ENCODE data around the gene INSYN2B.

INSYN2B gene

DNA sequence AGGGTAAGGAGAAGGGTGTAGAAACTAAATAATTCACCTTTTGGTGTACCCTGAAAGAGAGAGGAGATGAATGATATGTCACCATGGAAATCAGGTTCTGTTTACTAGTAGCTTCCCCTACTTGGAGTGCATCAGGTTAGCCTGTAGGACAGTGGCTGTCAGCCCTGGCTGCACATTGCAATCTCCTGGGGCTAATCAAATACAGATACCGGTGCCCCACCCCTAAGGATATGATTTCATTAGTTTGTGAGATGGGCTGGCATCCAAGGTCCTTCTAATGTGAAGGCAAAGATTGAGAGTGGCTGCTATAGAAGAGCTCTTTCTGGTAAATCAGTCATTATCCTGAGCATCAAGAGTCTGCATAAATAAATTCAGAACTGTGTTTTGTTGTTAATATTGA, 47.2 kb downstream of the INSYN2B start:
- no peak for DNase-seq (ENCODE audit: low read depth)

DNA sequence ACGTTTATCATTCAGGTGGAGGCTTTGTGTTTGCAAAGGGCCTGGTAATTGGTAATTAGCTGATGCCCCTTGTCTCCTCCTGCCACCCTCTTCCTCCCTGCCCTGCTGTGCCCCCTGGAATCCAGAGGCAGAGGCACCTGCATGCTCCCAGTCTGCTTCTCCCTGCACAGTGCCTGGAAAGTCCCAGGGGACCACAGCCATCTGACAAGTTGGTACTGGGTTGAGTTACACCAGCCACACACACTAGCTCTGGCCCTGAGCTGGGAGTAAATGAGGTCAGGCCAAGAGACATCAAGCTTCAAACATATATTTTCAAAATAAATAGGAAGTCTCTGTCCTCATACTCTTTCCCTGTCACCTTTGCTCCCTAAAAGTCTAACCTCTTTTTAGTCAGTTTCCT, 56.3 kb downstream of the INSYN2B start:
- no peak for DNase-seq (ENCODE audit: low read depth)

DNA sequence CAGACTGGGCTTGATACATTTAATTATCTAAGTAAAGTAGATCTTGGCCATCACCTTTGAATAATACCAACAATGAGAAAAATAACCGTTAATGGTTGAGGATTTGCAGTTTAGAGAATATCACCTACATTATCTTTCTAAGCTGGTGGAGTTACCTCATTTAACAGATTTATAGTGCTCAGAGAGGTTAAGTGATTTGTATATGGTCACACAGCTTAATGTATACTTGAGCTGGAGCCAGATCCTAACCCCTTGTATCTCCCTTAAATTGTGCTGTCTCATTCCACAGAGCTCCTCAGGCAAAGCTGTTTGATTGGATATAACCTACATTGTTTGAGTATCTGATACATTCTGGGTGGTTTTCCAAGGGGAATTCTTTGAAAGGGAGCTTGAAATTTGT, 57.8 kb downstream of the INSYN2B start:
- DNase-seq (ENCODE audit: low read depth) = no peak

DNA sequence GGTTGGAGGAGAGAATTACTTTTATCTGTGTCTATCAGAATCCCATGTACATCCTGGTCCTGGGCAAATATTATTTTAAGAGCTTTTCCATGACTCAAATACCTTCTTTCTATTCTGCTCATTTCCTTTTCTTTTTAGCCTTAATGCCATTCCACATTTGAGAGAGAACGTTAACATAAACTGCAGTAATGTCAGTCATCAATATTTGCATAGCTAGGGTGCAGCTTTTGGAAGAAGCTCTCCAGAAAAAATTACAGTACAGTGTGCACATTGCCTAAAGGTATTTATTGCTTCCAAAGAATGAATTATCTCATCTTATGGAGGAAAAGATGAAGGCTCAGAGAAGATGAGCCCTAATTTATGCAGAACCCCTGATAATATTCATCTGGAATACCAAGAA, 58.3 kb downstream of the INSYN2B start:
- DNase-seq (ENCODE audit: low read depth) = no peak

DNA sequence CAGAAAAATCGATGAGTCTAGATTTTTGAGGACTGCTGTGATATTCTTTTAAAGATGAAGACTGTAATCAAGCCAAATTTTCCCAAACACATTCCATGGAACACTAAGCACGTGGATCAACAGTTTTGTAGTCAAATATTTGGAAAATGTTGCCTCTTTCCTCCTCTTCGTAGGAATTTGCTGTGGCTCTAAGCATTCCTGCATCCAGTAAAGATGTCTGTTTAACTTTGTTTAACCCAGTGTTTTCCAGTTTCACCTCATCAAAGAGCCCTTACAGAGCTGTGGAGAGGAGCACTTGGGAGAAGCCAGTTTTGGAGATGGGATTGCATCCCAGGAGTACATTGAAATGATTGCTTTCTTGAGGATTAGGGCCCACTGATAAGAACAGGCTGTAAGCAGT, 58.9 kb downstream of the INSYN2B start:
- no peak for DNase-seq (ENCODE audit: low read depth)

DNA sequence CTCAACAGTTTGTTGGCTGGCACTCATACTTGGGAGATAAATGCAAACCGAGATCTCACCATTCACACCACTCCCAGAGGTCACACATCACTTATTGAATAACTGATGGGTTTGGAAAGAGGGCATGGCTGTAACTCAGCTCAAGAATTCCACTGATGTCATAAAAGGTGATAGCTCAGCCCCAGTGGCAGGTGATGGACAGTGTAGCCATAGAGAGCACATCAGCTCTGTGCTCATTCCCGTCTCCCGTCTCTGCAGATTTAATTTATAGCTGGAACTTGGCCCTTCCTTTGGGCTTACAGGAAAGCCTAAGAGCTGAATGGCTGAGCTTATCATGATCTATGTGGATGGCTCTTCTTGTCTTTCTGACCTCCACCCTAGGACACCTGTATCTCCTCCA, 59.8 kb downstream of the INSYN2B start:
- no peak for DNase-seq (ENCODE audit: low read depth)

DNA sequence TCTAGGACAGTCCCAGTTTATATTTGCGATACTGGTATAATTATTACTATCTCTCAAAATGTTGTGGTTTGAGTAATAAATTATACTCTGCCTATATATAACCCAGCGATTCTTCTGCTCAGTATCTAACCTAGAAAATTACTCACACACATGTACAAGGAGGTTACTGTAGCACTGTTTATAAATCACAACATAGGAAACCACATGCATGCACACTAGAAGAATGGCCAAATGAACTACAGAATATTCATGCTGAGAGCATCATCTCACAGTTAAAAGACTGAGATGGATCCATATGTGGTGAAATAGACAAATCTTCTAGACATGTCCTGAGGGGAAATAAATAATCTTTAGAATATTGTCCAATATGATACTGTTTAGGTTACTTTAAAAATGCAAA, 62.1 kb downstream of the INSYN2B start:
- DNase-seq (ENCODE audit: low read depth) = no peak

DNA sequence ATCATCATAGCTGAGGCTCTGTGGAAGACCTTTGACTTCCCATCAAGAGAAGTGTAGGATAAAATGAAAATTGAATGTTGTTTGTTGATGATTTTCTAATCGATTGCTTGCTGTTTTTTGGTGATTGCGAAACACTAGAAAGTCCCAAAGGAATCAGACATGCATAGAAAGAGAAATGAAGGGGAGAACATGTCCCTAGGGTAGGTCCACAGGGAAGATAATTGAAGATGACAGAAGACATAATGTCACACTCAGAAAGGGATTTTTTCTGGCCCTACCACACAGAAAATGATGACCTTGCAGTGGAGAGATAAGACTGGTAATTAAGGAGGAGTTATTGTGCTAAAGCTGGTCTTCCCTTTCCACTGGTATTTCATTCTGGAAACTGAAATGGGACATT, 62.8 kb downstream of the INSYN2B start:
- DNase-seq (ENCODE audit: low read depth) = no peak

DNA sequence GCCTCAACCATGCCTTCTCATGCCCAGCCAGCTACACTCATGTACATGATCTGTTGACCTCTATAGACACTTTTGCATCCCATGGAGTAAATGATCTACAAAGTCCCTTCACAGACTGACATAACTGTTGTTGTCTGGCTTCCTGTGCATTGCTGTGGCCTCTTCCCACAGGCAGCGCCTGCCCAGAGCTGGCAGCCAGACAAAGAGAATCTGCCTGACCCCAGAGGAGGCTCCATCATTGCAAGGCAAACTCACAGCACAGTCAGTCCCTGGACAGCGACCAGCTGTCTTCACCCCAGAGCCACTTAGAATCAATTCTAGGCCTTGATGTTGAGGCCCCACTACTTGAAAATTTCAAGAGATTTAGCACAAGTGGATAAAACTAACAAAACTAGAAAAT, 65.5 kb downstream of the INSYN2B start:
- DNase-seq (ENCODE audit: low read depth) = no peak

DNA sequence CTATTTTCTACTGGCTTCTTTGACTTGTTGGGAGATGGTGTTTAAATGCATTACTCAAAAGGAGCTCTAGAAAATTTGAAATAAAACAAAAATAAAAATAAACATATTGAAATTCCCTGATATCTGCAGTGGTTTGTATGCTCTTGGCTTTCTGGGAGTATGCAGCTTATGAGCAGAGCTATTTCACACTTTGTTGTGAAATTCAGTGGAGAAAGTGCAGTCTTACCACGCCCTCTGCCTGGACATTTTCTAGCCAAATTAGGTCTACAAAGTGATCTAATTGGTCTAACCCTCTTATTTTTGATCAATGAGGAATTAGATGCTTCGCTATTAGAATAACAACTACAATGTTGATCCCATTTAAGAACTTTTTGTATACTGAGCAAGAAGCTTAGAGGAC, 66.8 kb downstream of the INSYN2B start:
- DNase-seq (ENCODE audit: low read depth) = no peak

DNA sequence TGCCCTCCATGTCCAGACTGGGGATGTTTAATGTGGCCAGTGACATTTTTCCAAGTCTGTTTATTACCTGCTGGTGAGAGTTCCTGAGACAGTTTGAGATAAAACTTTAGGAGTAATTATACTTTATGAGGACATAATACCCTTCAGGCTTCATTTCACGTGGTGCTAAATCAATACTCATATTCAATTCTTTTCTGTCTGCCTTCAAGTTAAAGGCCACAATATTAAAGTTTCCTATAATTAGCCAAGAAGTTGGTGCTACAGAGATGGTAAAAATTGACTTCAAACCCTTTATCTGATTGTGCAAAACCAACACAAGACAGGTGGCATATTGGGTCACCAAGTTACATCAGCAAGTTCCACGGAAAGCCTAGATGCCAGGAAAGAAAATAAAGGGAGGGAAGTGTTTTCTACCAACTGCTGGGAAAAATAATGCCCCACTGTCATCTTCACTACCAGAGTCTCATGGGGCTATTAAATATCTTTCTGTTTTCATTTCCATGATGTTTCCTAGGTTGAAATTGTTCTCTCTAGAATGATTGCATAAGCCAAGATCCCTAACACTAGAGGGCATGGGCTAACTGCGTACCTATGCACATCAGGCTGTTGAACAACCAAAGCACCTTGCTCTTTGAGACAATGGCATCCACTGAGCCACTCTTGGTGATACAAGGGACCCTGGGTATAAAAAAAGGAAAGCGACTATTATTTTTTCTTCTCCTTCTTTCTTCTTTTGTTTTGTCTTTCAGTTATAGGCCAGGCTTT, 68.7 kb downstream of the INSYN2B start:
- DNase-seq (ENCODE audit: low read depth) = no peak

DNA sequence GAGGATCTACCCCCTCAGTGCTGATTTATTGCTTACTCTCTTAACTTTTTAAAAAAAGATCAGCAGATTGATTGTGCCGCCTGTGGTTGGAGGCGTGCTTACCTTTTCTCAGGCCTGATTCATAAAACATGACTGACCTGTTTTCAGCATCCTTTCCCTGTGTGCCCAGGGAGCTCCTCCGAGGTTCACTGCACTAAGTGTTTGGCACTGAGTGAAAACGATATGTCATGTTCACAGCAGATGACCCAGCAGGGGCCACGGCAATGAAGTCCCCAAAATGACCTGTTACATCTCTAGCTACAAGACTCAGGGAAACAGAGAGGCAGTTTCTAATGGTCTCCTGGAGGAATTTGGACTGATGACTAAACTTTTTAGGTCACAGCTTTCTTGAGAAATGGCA, 69.9 kb downstream of the INSYN2B start:
- DNase-seq (ENCODE audit: low read depth) = no peak

DNA sequence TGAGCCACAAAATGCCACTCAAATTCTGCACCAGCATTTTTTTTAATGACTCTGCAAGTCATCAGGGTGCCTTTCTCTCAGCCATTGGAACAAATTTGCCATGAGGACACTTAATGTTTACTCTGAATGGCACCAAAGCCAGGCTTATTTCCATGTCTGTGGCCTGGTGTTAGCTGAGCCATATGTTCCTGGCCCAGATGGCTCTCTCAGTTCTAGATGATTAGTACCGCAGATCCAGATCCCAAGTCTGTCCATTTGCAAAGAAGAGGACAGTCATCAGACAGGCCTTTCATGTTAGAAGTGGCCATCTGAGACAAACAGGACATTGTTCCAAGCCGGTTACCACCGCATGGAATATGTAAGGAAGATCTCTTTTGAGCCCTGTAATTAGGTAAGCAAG, 70.3 kb downstream of the INSYN2B start:
- DNase-seq (ENCODE audit: low read depth) = no peak

DNA sequence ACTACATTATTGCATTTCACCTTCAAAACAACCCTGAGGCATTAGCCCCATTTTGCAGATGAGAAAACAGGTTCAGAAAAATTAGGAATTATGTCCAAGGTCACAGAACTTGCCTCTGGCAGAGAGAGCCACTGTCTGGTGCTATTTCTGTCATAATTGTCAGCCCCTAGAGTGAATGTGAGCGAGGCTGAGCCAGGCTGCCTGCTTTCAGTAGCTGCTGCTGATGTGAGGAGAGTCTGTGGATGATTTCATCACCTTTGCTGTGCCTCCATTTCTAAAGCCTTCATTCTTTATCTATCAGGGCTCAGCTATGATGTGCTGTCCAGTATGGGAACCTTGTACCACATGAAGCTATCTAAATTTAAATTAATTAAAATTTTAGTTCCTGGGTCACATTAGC, 71.4 kb downstream of the INSYN2B start:
- no peak for DNase-seq (ENCODE audit: low read depth)

DNA sequence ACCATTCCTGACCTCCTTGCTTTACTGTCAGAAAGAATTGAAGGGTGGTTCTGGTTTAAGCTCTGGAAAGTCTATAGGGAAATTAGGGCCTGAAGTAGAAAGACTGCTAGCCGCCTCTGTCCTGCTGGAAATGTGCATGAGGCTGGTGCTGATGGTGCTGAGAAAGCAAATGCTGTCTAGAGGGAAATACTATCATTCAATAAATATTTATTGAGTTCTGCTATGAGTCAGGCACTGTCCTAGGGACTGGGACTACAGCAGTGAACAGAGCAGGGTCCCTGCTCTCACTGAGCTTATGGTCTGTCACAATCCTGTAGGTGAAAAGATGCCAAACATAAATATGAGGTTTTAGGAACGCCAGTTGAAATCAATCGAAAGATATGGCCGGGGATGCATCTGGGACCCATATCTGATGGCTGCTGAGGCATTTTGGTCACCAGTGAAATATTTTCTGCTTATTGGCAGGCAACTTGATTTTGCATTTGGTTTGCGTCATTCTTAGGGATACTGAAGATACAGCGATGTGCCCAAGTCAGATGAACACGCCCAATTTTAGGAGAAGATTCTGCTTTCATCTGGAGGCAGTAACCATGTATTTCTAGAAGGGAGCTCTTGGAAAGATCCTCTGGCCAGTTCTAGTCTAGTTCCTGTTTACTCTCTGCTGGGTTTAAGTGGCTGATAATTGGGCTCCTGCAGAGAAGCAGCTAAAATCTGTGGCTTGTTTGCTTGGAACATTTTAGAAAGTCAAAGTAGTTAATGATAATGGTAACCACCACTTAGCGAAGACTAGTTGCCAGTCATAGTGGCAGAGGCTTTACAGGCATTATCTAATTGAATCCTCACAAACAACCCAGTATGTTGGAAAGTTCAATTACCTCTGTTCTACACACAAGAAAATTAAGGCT, 73.3 kb downstream of the INSYN2B start:
- DNase-seq (ENCODE audit: low read depth) = no peak

DNA sequence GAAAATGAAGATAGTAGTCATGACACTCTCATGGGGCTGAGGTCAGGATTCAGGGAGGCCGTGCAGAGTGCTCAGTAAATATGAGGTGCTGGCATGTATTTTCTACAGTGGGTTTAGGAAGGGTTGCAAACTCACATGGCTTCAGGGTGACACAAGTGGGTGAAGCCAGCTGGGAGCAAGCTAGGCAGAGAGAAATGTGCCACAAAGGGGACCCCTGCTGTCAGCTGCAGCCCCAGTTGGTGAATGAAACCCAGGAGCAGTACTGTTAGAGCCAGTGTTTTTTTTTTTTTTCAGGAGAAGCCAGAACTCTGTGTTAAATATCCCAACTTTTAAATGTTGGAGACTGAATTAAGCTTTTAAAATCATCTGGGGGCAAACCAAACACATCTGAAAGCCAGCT, 75.3 kb downstream of the INSYN2B start:
- DNase-seq (ENCODE audit: low read depth) = no peak

DNA sequence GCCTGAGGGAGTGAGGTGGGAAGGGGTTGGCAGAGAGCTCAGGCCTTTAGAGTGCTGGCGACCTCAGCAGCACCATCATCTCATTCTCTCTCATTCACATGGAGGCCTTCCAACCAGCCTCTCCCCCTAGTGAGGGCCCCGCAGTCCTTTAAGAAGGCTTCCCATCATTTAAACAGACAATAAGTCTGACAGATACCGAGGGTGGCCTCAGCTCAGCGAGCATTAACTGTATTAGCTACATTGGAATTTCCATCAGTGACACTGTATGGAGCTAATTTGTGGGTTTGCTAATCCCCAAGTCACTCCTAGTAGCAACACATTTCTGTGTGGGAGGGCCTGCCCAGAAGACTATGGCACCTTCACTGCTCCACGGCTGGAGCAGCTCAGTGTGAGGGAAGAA, 75.8 kb downstream of the INSYN2B start:
- DNase-seq (ENCODE audit: low read depth) = no peak

DNA sequence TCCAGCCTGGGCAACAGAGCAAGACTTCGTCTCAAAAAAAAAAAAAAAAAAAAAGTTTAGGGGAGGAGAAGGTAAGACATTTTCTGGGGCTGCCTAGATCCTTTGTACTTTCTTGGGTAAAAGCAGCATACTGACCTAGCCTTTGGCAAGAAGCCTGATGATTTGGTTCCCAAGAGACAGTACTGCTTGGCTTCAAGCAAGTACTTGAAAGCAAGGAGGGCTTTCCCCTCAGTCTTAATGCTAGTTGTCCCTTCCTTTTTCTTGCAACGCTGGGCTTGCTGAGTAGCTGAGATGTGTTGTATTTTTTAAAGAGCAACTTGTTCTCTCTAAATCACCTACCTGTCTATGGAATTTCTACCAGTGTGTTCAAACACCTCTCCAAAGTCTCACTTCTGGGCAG, 76.2 kb downstream of the INSYN2B start:
- no peak for DNase-seq (ENCODE audit: low read depth)

DNA sequence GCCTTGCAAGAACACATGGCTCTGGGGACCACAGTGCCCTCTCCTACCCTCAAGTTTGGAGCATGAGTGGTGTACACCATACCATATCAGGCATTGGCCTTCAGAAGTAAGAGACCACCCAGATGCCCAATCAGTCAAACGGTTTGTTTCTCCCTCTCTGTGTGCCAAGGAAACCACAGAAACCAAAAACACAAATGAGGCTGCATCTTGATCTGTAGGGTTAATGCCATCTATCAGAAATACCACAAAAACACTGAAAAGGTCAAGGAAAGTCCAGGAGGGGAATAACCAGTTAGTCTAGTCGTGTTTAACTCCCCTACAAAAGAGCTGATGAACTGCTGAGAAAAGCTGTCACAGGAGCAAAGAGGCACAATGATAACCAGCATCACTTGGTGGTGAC, 78.4 kb downstream of the INSYN2B start:
- no peak for DNase-seq (ENCODE audit: low read depth)

DNA sequence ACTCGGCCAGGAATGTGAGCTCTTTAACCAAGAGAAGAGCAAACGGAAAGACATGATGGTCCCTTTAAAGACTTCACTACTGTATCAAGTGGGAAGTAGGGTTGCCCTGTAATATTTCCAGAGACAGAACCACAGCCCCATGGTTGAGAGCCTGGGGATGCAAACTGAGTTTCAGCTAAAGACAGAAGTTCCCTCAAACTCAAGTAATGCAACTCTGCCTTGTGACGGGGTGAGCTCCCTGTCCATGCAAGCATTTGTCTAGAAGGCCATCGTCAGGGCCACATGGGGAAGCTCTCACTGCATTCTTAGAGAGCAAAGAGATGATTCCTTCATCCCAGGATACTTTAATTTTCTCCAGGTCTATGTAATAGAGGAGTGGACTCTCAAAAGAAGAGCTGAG, 82.8 kb downstream of the INSYN2B start:
- no peak for DNase-seq (ENCODE audit: low read depth)

DNA sequence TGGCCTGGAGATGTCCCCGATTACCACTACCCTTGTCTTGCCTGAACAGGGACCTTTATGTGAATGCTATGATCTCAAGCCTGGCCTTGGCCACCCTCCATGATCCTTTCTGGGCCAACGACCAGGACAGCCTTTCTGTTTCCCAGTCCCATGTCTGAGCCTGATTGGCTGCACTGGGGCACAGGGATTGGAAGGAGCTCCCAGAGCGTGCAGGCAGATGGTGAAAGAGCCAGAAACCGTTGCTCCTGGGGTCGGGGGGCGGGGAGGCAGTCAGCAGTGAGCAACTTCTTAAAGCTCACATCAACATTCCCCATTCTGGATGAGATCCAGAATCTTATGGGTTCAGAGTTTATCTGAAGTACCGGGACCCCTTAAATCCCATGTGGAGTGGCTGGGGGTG, 84.4 kb downstream of the INSYN2B start:
- DNase-seq (ENCODE audit: low read depth) = no peak

DNA sequence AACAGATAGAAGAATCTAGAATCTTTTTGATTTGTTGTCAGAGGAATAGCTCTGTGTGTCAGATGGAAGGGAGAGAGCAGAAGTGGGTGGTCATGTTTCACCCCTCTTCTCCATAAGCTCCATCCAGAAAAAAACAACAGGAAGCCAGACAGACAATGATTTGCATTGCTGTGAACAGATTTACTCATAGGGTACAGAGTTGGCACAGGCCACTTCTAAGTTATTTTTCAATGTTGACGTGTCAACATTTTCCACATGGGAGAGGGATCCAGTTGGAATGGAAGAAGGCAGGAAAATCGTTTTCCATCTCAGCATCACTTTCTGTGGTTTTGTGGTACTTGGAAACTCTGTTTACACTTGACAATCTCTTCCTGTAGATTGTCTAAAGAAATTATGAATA, 86.7 kb downstream of the INSYN2B start:
- no peak for DNase-seq (ENCODE audit: low read depth)

DNA sequence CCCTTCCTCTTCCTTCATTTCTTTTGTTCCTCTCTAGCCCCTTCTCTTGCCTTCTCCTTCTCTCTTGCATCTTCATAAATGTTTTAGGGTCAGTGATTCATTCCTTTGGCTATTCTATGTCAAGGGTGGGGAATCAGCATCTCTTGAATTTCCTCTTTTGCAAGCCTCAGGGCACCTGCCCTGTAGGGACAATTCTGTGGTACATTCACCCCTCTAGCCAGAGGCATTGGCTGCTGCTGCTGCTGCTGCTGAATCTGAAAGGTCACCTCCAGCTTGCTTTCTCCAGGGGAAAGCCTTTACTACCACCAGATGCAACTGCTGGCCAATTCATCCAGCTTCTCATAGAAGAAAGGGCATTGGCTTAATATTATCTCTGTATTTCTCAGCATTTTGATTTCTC, 87.3 kb downstream of the INSYN2B start:
- no peak for DNase-seq (ENCODE audit: low read depth)

DNA sequence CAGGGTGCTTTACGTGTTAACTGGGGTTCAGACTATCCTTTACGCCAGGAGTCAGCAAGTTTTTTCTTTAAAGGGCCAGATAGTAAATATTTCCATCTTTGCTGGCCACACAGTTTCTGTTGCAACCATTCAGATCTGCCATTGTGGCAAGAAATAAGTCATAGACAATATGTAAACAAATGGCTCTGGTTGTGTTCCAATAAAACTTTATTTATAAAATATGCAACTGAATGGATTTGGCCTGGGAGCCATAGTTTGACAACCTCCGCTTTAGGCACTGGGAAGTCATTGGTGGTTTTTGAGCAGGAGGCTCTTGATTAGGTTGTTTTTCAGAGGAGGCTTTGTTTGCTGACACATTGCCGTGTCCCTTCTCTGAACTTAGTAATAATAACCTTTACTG, 90.7 kb downstream of the INSYN2B start:
- DNase-seq (ENCODE audit: low read depth) = no peak

All from stimulated activated CD8-positive, alpha-beta memory T cell treated with anti-CD3 and anti-CD28 coated beads, Interleukin-15, amount 100 ng/mL, for 1 hour (primary cell).